Gastrocnemius medialis (tissue), 4 donors: ENCODE results near the gene ANKRD31. TPM values are rescaled to one million over a fixed set of nuclear protein-coding genes. Genes with fewer than 3 reads are reported as not detected.

Source experiments
- ATAC-seq, 2 donors: fragments of 150-250 bp; one replicate each; pipeline ENCODE4 v1.9.1; 2016
- DNase-seq, 2 donors: peaks; one replicate each; pipeline ENCODE4 v3.0.0-alpha.2; 2019
- H3K27ac ChIP-seq, 4 donors: fragments of 200-600 bp; sonication (generic); 1 replicate in 1 of 4; 2 replicates in 3 of 4; pipeline ENCODE4 v1.5.1; 2016 to 2018; ENCODE audit warnings: mild to moderate bottlenecking in 2 of 4, moderate library complexity in 1 of 4
- H3K27me3 ChIP-seq, 3 donors: fragments of 200-600 bp; sonication (generic) in 2 of 3; 1 replicate in 1 of 3; 2 replicates in 2 of 3; pipeline versions ENCODE4 v1.5.1 to v1.6.0; 2016 to 2019; ENCODE audit warnings: mild to moderate bottlenecking in 1 of 3, moderate library complexity in 1 of 3
- H3K36me3 ChIP-seq, 2 donors: fragments of 200-600 bp; sonication (generic) in 1 of 2; one replicate each; pipeline ENCODE4 v1.5.1; 2017 to 2018
- H3K4me1 ChIP-seq, 2 donors: fragments of 200-600 bp; sonication (generic) in 1 of 2; one replicate each; pipeline ENCODE4 v1.5.1; 2016 to 2017; ENCODE audit warnings: mild to moderate bottlenecking in 2 of 2
- H3K4me3 ChIP-seq, 4 donors: fragments of 200-600 bp; sonication (generic) in 3 of 4; 1 replicate in 1 of 4; 2 replicates in 3 of 4; pipeline ENCODE4 v1.5.1; 2016 to 2019; ENCODE audit warnings: mild to moderate bottlenecking in 2 of 4
- H3K9me3 ChIP-seq, 3 donors: fragments of 200-600 bp; sonication (generic) in 2 of 3; 1 replicate in 1 of 3; 2 replicates in 2 of 3; pipeline ENCODE4 v1.5.1; 2016 to 2019
- POLR2A ChIP-seq, 2 donors: fragments of 450-650 bp; IDR thresholded peaks; one replicate each; pipeline ENCODE4 v1.6.1; 2017; ENCODE audit warnings: antibody characterized with exemption in 2 of 2, mild to moderate bottlenecking in 2 of 2, moderate library complexity in 2 of 2
- in situ Hi-C, 4 donors: fragments of 200-750 bp; cut with MboI; loops; one replicate each; pipeline versions ENCODE4 v1.15.0 to v1.8.0; 2017; ENCODE audit warnings: low sequenced_read_pairs in 4 of 4
- intact Hi-C: fragments of 100-400 bp; cut with DNase I; formaldehyde crosslinking; loops from one replicate; pipeline ENCODE4 v1.15.1; 2023; ENCODE audit warnings: low total_unique reads
- total RNA-seq, 4 donors: library from RNA; depleted of rRNA; stranded (reverse); fragments of >200 nt; gene quantifications; one replicate each; pipeline versions ENCODE4 v1.1.0 to v1.2.3, GENCODE V29; 2016
- TF ChIP-seq, protein P1 (sequence below), 5 experiments: fragments of 450-650 bp in 3 of 5; fragments of 200-600 bp in 2 of 5; sonication (generic) in 2 of 5; IDR thresholded peaks in 4 of 5; conservative IDR thresholded peaks in 1 of 5; 1 replicate in 4 of 5; 2 replicates in 1 of 5; pipeline ENCODE4 v1.5.1; 2016 to 2019; ENCODE audit warnings: antibody characterized with exemption in 5 of 5, mild to moderate bottlenecking in 3 of 5, moderate library complexity in 3 of 5

Gene ANKRD31
- total RNA-seq, 4 donors from 2014 or later, result 0.03 TPM; not detected in 3

DNA sequence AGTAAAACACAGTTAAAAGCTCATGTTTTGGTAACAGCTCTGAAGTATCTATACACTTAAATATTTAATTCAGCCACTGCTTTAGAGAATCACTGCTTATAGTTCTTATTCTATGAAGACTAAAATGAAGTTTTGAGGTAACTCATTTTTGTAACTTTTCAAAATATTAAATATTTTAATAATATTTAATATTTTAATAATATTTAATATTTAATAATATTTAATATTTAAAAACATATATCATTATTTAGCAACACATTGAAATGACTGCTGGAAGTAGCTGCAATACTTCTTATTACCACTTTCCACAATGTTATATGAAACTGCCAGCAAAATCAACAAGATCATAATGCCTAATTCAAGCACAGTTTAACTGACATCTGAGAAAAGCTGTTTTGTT lies 165.6 kb downstream of the ANKRD31 start:
- no peaks in the 10 kb centered on the region for H3K27me3 ChIP-seq
- in situ Hi-C loops, result no loop called here
- no peaks in the 10 kb centered on the region for H3K4me1 ChIP-seq
- H3K36me3 ChIP-seq, result no peaks in the 10 kb centered on the region
- ATAC-seq (no peak), DNase-seq (no peak)
- no peak overlapping the region for H3K27ac ChIP-seq
- H3K9me3 ChIP-seq, result no peaks in the 10 kb centered on the region
- intact Hi-C loops, result no loop called here
- H3K4me3 ChIP-seq, result no peak overlapping the region
- TF ChIP-seq, protein P1, sequence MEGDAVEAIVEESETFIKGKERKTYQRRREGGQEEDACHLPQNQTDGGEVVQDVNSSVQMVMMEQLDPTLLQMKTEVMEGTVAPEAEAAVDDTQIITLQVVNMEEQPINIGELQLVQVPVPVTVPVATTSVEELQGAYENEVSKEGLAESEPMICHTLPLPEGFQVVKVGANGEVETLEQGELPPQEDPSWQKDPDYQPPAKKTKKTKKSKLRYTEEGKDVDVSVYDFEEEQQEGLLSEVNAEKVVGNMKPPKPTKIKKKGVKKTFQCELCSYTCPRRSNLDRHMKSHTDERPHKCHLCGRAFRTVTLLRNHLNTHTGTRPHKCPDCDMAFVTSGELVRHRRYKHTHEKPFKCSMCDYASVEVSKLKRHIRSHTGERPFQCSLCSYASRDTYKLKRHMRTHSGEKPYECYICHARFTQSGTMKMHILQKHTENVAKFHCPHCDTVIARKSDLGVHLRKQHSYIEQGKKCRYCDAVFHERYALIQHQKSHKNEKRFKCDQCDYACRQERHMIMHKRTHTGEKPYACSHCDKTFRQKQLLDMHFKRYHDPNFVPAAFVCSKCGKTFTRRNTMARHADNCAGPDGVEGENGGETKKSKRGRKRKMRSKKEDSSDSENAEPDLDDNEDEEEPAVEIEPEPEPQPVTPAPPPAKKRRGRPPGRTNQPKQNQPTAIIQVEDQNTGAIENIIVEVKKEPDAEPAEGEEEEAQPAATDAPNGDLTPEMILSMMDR (IDR thresholded peaks at IDR 0.05 in 4 of 5, conservative IDR thresholded peaks at IDR 0.05 in 1 of 5), result no peak
- TF ChIP-seq POLR2A (IDR thresholded peaks at IDR 0.05), result no peak

DNA sequence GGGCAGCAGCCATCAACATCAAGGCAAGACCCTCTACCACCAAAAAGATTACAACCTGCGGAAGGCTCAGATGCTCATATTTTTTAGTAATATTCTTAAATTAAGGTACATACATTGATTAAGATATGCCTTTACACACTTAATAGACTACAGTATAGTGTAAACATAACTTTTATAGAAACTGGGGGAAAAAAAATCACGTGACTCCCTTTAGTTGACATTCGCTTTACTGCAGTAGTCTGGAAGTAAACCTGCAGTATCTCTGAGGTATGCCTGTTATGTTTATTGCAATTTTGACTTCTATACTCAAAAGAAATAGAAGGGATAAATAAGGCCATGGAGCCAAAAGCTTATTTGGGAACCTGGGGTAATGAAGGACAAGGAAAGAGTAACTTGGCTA lies 169.2 kb downstream of the ANKRD31 start:
- in situ Hi-C loops, result no loop called here
- no peaks in the 10 kb centered on the region for H3K36me3 ChIP-seq
- intact Hi-C loops, result no loop called here

DNA sequence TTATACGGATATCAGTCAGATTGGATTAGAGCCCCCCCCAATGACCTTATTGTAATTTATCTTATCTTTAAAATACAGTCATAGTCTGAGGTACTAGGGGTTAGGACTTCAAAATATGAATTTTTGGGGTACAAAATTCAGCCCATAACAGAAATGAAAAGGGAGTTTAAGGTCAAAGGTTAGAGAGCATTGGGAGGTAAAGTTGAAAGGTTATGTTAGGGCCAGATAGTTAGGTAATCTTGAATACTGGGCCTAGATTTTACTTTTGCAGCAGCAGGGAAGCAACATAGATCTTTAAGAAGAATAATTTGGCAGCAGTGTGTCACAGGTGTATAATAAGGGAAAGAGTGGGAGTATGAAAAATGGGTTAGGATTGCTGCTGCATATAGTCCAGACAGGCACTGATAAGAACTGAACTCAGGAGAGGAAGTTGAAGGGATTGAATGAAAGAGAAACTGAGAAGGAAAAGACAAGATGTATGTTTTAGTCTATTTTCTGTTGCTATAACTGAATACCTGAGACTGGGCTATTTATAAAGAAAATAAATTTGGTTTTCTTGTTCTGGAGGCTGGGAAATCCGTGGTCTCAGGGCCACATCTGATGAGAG lies 173.7 kb downstream of the ANKRD31 start:
- H3K27me3 ChIP-seq, result no peaks in the 10 kb centered on the region
- no peak overlapping the region for H3K4me3 ChIP-seq
- no peak overlapping the region for H3K27ac ChIP-seq
- in situ Hi-C loops (no loop called here), intact Hi-C loops (no loop called here)
- H3K36me3 ChIP-seq, result no peaks in the 10 kb centered on the region
- no peaks in the 10 kb centered on the region for H3K9me3 ChIP-seq
- ATAC-seq (no peak), DNase-seq (no peak)
- H3K4me1 ChIP-seq, result no peaks in the 10 kb centered on the region
- TF ChIP-seq POLR2A (IDR thresholded peaks at IDR 0.05), result no peak
- TF ChIP-seq, protein P1 (IDR thresholded peaks at IDR 0.05 in 4 of 5, conservative IDR thresholded peaks at IDR 0.05 in 1 of 5), result no peak

More for the DNA sequence above, 169.2 kb downstream of the ANKRD31 start:
- no peak overlapping the region for H3K27ac ChIP-seq
- no peaks in the 10 kb centered on the region for H3K27me3 ChIP-seq
- no peak overlapping the region for H3K4me3 ChIP-seq
- no peaks in the 10 kb centered on the region for H3K9me3 ChIP-seq
- H3K4me1 ChIP-seq, result no peaks in the 10 kb centered on the region
- TF ChIP-seq, protein P1 (IDR thresholded peaks at IDR 0.05 in 4 of 5, conservative IDR thresholded peaks at IDR 0.05 in 1 of 5), result no peak
- no peak for TF ChIP-seq POLR2A (IDR thresholded peaks at IDR 0.05)
- no peak for DNase-seq
- no peak for ATAC-seq

DNA sequence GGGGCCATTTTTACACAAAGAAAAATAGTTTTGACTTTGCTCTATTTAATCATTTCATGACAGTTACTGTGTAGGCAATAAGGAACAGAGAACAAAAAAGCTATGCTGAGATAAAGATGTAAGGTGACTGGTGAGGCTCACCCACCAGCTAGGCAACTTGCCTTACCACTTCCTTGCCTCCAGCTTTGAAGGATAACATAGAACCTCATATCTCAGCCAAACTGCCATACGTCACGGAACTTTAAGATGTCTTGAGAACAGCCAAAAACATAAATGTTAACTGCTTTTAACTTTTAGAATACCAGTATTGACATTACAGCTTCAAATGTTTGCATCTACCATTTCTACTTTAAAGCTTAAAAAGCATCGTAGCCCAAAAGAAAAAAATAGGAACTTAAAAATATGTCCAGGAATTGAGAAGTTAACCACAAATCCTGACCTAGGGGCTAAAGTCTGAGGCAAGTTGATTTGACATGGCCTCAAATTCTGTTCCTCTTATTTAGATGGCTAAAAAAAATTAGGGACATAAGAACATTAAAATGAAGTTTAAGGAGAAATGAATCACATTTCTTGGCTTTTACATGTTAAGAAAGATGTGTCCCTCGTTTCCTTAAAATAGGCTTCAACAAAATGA lies 176.6 kb downstream of the ANKRD31 start:
- no peak for ATAC-seq
- intact Hi-C loops, result loop anchor here (10.0 kb wide), 1 partner anchor 1495 kb away; the partner anchor contains the start of genes ANKRA2 and UTP15

More for the DNA sequence above, 176.6 kb downstream of the ANKRD31 start:
- Histone ChIP-seq H3K27me3 (no peaks in the 10 kb centered on the region), H3K4me3 (no peak overlapping the region), H3K9me3 (no peaks in the 10 kb centered on the region), H3K27ac (no peak overlapping the region), H3K4me1 (peaks cover 0 to under 1% of the 10 kb centered on the region in 2 donors), H3K36me3 (no peaks in the 10 kb centered on the region)
- in situ Hi-C loops, result no loop called here
- DNase-seq, result no peak
- TF ChIP-seq, protein P1 (IDR thresholded peaks at IDR 0.05 in 4 of 5, conservative IDR thresholded peaks at IDR 0.05 in 1 of 5), result no peak
- TF ChIP-seq POLR2A (IDR thresholded peaks at IDR 0.05), result no peak
